HG02870 (cell line): ENCODE data around the gene RNU2-63P.
"Not testable (repeated sequence)": the region's sequence is repeated elsewhere in the genome, so short reads cannot be mapped to it uniquely, and the experiment has no call there.

Experiments used
- ATAC-seq: cut with Tn5 transposase; IDR thresholded peaks from one replicate; pipeline ENCODE4 v1.9.1; 2021; ENCODE audit warnings: mild to moderate bottlenecking, moderate library complexity; ENCODE audit not compliant: unreplicated experiment

The RNU2-63P gene

DNA sequence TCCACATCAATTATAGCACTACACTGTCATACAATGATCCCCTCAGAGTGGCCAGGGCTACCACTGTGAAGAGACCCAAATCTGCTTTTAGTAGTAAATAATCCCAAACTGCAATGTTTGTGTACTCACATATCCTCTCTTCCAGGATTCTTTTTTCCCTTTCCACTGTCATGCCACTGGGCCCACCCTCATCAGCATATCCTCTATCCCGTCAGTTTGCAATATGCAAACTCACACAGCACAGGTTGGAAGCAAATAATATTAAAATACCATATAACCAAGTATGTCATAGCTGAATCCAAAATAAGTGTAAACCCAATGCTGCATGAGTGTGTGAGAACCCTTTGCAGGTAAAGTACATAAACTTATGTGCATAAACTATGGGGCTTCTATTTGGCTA is 28.9 kb downstream of the RNU2-63P start:
- ATAC-seq: not testable (repeated sequence)

DNA sequence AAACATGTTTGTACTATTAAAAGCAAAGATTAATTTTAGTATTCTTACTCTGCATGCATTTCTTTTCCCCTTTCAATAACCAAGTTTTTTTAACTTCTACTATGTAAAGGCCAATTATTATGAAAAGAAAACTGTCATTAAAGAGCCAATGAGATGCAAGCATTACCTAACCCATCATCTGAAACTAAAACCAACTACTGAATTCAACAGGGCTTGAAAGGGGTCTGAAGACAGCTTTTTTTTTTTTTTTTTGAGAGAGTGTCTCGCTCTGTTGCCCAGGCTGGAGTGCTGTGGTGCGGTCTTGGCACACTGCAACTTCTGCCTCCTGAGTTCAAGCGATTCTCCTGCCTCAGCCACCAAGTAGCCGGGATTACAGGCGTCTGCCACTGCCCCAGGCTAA is 30.4 kb downstream of the RNU2-63P start:
- not testable (repeated sequence) for ATAC-seq

DNA sequence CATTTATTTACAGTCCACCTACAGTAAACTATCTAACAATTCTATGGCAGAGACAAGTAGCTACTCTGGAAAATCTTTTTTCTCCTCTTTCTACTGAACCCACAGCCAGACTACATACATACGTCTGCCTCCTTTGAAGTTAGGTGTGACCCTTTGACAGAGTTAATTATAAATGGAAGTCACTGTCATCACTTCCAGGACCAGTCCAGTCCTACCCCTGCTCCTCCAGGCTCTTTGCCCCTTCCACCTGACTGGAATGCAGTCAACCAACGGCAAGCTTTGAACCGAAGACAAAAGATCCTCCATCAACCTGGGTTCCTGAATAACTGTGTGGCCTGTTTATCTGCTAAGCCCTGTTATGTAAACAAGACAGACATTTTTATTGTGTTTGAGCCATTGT is 35.2 kb downstream of the RNU2-63P start:
- ATAC-seq: not testable (repeated sequence)

DNA sequence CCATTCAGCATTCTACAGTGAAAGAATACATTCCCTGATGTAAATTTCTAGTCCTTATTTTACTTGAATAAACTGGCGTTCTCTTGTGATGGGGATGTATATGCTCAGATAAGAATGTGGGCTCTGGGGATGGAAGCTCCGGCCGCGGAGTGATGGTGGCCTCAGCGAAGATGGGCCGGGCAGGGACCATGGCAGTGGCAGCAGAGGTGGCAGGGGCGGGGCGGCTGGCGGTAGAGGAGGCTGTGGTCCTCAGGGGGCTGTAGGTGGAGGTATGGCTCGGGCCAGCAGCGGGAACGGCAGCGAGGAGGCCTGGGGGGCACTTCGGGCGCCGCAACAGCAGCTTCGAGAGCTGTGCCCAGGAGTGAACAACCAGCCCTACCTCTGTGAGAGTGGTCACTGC is 44.0 kb downstream of the RNU2-63P start:
- ATAC-seq: not testable (repeated sequence)
